Measurements from ENCODE around the gene NUBP2.
"Not testable (repeated sequence)": the region's sequence is repeated elsewhere in the genome, so short reads cannot be mapped to it uniquely, and the experiment has no call there.

NUBP2 gene

GRCh38 chr16:1787056-1787321 is 4.2 kb downstream of the NUBP2 start:
- no peak for DNase-seq

GRCh38 chr16:1787322-1788094 is 4.7 kb downstream of the NUBP2 start:
- DNase-seq: no peak

- no peak for DNase-seq
Measured at GRCh38 chr16:1788095-1788707, 5.4 kb downstream of the NUBP2 start.

- no peak for DNase-seq
Measured at GRCh38 chr16:1788708-1789100, 5.9 kb downstream of the NUBP2 start.

GRCh38 chr16:1789643-1790045 is 6.9 kb downstream of the NUBP2 start:
- DNase-seq: no peak

GRCh38 chr16:1790261-1790610 is 7.5 kb downstream of the NUBP2 start:
- DNase-seq: no peak

- no peak for DNase-seq
Measured at GRCh38 chr16:1790611-1791255, 8.0 kb downstream of the NUBP2 start.

GRCh38 chr16:1791256-1791942 is 8.6 kb downstream of the NUBP2 start:
- no peak for DNase-seq

- peak in 1 of 3 experiments; percentile 40 for DNase-seq
Measured at GRCh38 chr16:1791943-1792812, 9.4 kb downstream of the NUBP2 start.

GRCh38 chr16:1792836-1793577 is 10.2 kb downstream of the NUBP2 start:
- DNase-seq: no peak

GRCh38 chr16:1793578-1794220 is 10.9 kb downstream of the NUBP2 start, which contains the start of gene IGFALS:
TSS of gene IGFALS (minus strand) at chr16:1793705. CDS start at chr16:1793652, 53 bp downstream.
- DNase-seq: no peak

- peak; percentile 42 to 73 (median 54) for DNase-seq
Measured at GRCh38 chr16:1794221-1794871, 11.6 kb downstream of the NUBP2 start.

- DNase-seq: no peak
Measured at GRCh38 chr16:1794908-1795666, 12.3 kb downstream of the NUBP2 start.

GRCh38 chr16:1799263-1799662 is 16.5 kb downstream of the NUBP2 start:
- not testable (repeated sequence) for DNase-seq

GRCh38 chr16:1800701-1801100 is 17.9 kb downstream of the NUBP2 start:
- DNase-seq: no peak

- no peak for DNase-seq
Measured at GRCh38 chr16:1807626-1808025, 24.9 kb downstream of the NUBP2 start.

GRCh38 chr16:1808691-1809090 is 25.9 kb downstream of the NUBP2 start:
- no peak for DNase-seq

GRCh38 chr16:1809281-1809801 is 26.6 kb downstream of the NUBP2 start:
- no peak for DNase-seq

GRCh38 chr16:1810106-1810505 is 27.3 kb downstream of the NUBP2 start:
- DNase-seq: no peak

- DNase-seq: no peak
Measured at GRCh38 chr16:1810536-1810935, 27.8 kb downstream of the NUBP2 start.
